GM23338 (cell line): Measurements from ENCODE around the gene CACNA1A. TPM values are rescaled to one million over a fixed set of nuclear protein-coding genes. Genes with fewer than 3 reads are reported as not detected.

Source experiments
- ATAC-seq: fragments of 200-7000 bp; cut with Tn5 transposase; 3 replicates; pipeline ENCODE4 v1.9.1; 2020
- DNase-seq: peaks from one replicate; pipeline ENCODE4 v3.0.0-alpha.2; 2015; ENCODE audit warnings: low spot score
- H2AFZ ChIP-seq: fragments of 200-600 bp; sonication (generic); 2 replicates; pipeline ENCODE4 v1.8.0; 2016; ENCODE audit warnings: antibody characterized with exemption, mild to moderate bottlenecking, moderate library complexity
- H3F3A ChIP-seq: fragments of 200-600 bp; sonication (generic); replicated peaks from 2 replicates; pipeline ENCODE4 v1.8.0; 2017; ENCODE audit warnings: antibody characterized with exemption, mixed run types, low read depth
- H3K27ac ChIP-seq: fragments of 200-600 bp; sonication (generic); 2 replicates; pipeline ENCODE4 v1.6.1; 2016; ENCODE audit warnings: low read depth
- H3K27me3 ChIP-seq: fragments of 200-600 bp; sonication (generic); 2 replicates; pipeline ENCODE4 v1.8.0; 2016; ENCODE audit warnings: mild to moderate bottlenecking, mixed run types, moderate library complexity; ENCODE audit not compliant: insufficient read depth
- H3K36me3 ChIP-seq: fragments of 200-600 bp; sonication (generic); 2 replicates; pipeline ENCODE4 v1.8.0; 2016; ENCODE audit warnings: mild to moderate bottlenecking; ENCODE audit not compliant: insufficient read depth
- H3K4me1 ChIP-seq: fragments of 200-600 bp; sonication (generic); 2 replicates; pipeline ENCODE4 v1.8.0; 2016; ENCODE audit warnings: mild to moderate bottlenecking, moderate library complexity; ENCODE audit not compliant: insufficient read depth
- H3K4me2 ChIP-seq: fragments of 200-600 bp; sonication (generic); 2 replicates; pipeline ENCODE4 v1.7.1; 2017; ENCODE audit warnings: mixed run types
- H3K4me3 ChIP-seq: fragments of 200-600 bp; sonication (generic); 2 replicates; pipeline ENCODE4 v1.6.1; 2016; ENCODE audit warnings: mixed run types
- H3K79me2 ChIP-seq: fragments of 200-600 bp; sonication (generic); replicated peaks from 2 replicates; pipeline ENCODE4 v1.8.0; 2017; ENCODE audit warnings: mild to moderate bottlenecking; ENCODE audit not compliant: insufficient read depth
- H3K9me2 ChIP-seq: fragments of 200-600 bp; sonication (generic); 2 replicates; pipeline ENCODE4 v1.8.0; 2017; ENCODE audit not compliant: insufficient read depth
- H4K20me1 ChIP-seq: fragments of 200-600 bp; sonication (generic); replicated peaks from 2 replicates; pipeline ENCODE4 v1.8.0; 2017; ENCODE audit warnings: mild to moderate bottlenecking; ENCODE audit not compliant: insufficient read depth
- H3K27ac Mint-ChIP-seq: 2 replicates; pipeline ENCODE4 v1.8.0; 2020; ENCODE audit warnings: inconsistent platforms, mild to moderate bottlenecking, moderate library complexity, mixed read lengths
- H3K27me3 Mint-ChIP-seq: 3 replicates; pipeline ENCODE4 v1.8.0; 2022; ENCODE audit warnings: low read depth, mild to moderate bottlenecking, moderate library complexity, mixed read lengths, inconsistent platforms; ENCODE audit not compliant: insufficient read depth, poor library complexity
- H3K36me3 Mint-ChIP-seq: 3 replicates; pipeline ENCODE4 v1.8.0; 2021; ENCODE audit warnings: low read depth, mild to moderate bottlenecking, inconsistent platforms, moderate library complexity, mixed read lengths
- H3K4me1 Mint-ChIP-seq: 3 replicates; pipeline ENCODE4 v1.8.0; 2020; ENCODE audit warnings: mild to moderate bottlenecking, inconsistent platforms, mixed read lengths
- H3K4me3 Mint-ChIP-seq: 3 replicates; pipeline ENCODE4 v1.8.0; 2021; ENCODE audit warnings: moderate library complexity, mild to moderate bottlenecking, inconsistent platforms, mixed read lengths
- H3K9me3 Mint-ChIP-seq: 3 replicates; pipeline ENCODE4 v1.8.0; 2020; ENCODE audit warnings: moderate library complexity, mild to moderate bottlenecking, inconsistent platforms, mixed read lengths
- CREB1 ChIP-seq: fragments of 250-450 bp; sonication (Bioruptor Pico); IDR thresholded peaks from 2 replicates; pipeline ENCODE4 v1.5.0; 2020; ENCODE audit warnings: low read depth, mild to moderate bottlenecking, moderate library complexity
- EZH2 ChIP-seq: fragments of 200-600 bp; sonication (generic); IDR thresholded peaks from one replicate; pipeline ENCODE4 v1.8.0; 2017; ENCODE audit warnings: antibody characterized with exemption, mild to moderate bottlenecking, low read depth; ENCODE audit not compliant: unreplicated experiment
- EZH2phosphoT487 ChIP-seq: fragments of 200-600 bp; sonication (generic); IDR thresholded peaks from one replicate; pipeline ENCODE4 v1.8.1; 2018; ENCODE audit warnings: antibody characterized with exemption; ENCODE audit not compliant: unreplicated experiment
- JUNB ChIP-seq: IDR thresholded peaks from one replicate; pipeline ENCODE4 v1.6.1; 2016; ENCODE audit warnings: antibody characterized with exemption; ENCODE audit not compliant: unreplicated experiment
- NANOG ChIP-seq: IDR thresholded peaks from 2 replicates; pipeline ENCODE4 v1.6.1; 2016; ENCODE audit warnings: antibody characterized with exemption, borderline replicate concordance
- POLR2AphosphoS5 ChIP-seq: IDR thresholded peaks from 2 replicates; pipeline ENCODE4 v1.6.1; 2016; ENCODE audit warnings: antibody characterized with exemption, low read depth
- STAT1 ChIP-seq: IDR thresholded peaks from one replicate; pipeline ENCODE4 v1.6.1; 2016; ENCODE audit warnings: antibody characterized with exemption; ENCODE audit not compliant: unreplicated experiment
- ZNF114 ChIP-seq: fragments of 250-450 bp; sonication (Bioruptor Pico); IDR thresholded peaks from 2 replicates; pipeline ENCODE4 v1.5.0; 2020; ENCODE audit warnings: mild to moderate bottlenecking, moderate library complexity
- ZNF331 ChIP-seq: fragments of 250-450 bp; sonication (Bioruptor Pico); IDR thresholded peaks from 2 replicates; pipeline ENCODE4 v1.5.0; 2020; ENCODE audit warnings: low read depth, mild to moderate bottlenecking, moderate library complexity
- polyA plus RNA-seq: library from polyadenylated mRNA; unstranded; fragments of >200 nt; fragmentation: Nextera tagmentation; extraction: Ambion mirVana; gene quantifications from 2 replicates; pipeline ENCODE4 v1.2.1, GENCODE V29; 2016
- total RNA-seq: library from RNA; depleted of rRNA; stranded (reverse); fragments of >200 nt; shearing (Covaris generic); gene quantifications from 2 replicates; pipeline ENCODE4 v1.2.3, GENCODE V29; 2014
- TF ChIP-seq, protein P1 (sequence below): fragments of 250-450 bp; sonication (Bioruptor Pico); IDR thresholded peaks from 2 replicates; pipeline ENCODE4 v1.5.0; 2020; ENCODE audit warnings: mild to moderate bottlenecking, moderate library complexity
- TF ChIP-seq, protein P2 (sequence below): IDR thresholded peaks from 2 replicates; pipeline ENCODE4 v1.6.1; 2016; ENCODE audit warnings: antibody characterized with exemption
- TF ChIP-seq, protein P3 (sequence below): IDR thresholded peaks from one replicate; pipeline ENCODE4 v1.6.1; 2018; ENCODE audit warnings: antibody characterized with exemption; ENCODE audit not compliant: unreplicated experiment
- TF ChIP-seq, protein P4 (sequence below), 2 experiments: fragments of 200-600 bp in 1 of 2; sonication (generic) in 1 of 2; conservative IDR thresholded peaks; 2 replicates each; pipeline versions ENCODE4 v1.5.1 to v1.6.1; 2016 to 2017; ENCODE audit warnings: antibody characterized with exemption in 2 of 2, low read depth in 2 of 2, mild to moderate bottlenecking in 2 of 2, moderate library complexity in 1 of 2

Gene CACNA1A
- total and polyA plus RNA-seq, 2 experiments from 2014 or later = 7.4 to 20.3 TPM

DNA sequence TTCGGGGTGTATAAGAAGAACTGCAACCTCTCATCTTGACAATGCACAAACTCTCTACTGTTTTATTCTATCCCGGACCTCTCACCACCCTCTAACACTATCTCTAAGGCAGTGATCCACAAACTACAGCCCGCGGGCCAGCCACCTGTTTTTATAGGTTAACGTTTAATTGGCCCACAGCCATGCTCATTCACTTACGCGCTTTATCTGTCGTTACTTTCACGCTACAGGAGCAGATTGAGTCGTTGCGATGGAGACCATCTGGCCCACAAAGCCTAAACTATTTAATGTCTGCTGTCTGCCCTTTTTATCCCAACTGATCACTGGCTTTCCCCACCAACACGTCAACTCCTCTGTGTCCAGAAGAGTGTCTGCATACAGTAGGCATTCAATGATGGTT is 158.9 kb downstream of the CACNA1A start:
- Histone ChIP-seq H3K79me2 (no peaks in the 10 kb centered on the region), H3K4me2 (no peak overlapping the region), H3K4me3 (no peak overlapping the region), H3F3A (no peaks in the 10 kb centered on the region), H3K36me3 (no peaks in the 10 kb centered on the region), H3K27me3 (no peaks in the 10 kb centered on the region), H2AFZ (no peak overlapping the region), H4K20me1 (no peaks in the 10 kb centered on the region), H3K4me1 (no peaks in the 10 kb centered on the region), H3K27ac (no peak overlapping the region), H3K9me2 (no peaks in the 10 kb centered on the region)
- Mint-ChIP-seq H3K4me3 (no peak overlapping the region), H3K27me3 (peaks cover 1% of the 10 kb centered on the region), H3K36me3 (peaks cover 15% of the 10 kb centered on the region), H3K27ac (no peak overlapping the region), H3K4me1 (no peaks in the 10 kb centered on the region), H3K9me3 (peaks cover 5% of the 10 kb centered on the region; the same call in 1 of the 3 replicates)
- TF ChIP-seq ZNF331 = no peak
- TF ChIP-seq EZH2phosphoT487 = no peak
- TF ChIP-seq EZH2 = no peak
- TF ChIP-seq, protein P1, sequence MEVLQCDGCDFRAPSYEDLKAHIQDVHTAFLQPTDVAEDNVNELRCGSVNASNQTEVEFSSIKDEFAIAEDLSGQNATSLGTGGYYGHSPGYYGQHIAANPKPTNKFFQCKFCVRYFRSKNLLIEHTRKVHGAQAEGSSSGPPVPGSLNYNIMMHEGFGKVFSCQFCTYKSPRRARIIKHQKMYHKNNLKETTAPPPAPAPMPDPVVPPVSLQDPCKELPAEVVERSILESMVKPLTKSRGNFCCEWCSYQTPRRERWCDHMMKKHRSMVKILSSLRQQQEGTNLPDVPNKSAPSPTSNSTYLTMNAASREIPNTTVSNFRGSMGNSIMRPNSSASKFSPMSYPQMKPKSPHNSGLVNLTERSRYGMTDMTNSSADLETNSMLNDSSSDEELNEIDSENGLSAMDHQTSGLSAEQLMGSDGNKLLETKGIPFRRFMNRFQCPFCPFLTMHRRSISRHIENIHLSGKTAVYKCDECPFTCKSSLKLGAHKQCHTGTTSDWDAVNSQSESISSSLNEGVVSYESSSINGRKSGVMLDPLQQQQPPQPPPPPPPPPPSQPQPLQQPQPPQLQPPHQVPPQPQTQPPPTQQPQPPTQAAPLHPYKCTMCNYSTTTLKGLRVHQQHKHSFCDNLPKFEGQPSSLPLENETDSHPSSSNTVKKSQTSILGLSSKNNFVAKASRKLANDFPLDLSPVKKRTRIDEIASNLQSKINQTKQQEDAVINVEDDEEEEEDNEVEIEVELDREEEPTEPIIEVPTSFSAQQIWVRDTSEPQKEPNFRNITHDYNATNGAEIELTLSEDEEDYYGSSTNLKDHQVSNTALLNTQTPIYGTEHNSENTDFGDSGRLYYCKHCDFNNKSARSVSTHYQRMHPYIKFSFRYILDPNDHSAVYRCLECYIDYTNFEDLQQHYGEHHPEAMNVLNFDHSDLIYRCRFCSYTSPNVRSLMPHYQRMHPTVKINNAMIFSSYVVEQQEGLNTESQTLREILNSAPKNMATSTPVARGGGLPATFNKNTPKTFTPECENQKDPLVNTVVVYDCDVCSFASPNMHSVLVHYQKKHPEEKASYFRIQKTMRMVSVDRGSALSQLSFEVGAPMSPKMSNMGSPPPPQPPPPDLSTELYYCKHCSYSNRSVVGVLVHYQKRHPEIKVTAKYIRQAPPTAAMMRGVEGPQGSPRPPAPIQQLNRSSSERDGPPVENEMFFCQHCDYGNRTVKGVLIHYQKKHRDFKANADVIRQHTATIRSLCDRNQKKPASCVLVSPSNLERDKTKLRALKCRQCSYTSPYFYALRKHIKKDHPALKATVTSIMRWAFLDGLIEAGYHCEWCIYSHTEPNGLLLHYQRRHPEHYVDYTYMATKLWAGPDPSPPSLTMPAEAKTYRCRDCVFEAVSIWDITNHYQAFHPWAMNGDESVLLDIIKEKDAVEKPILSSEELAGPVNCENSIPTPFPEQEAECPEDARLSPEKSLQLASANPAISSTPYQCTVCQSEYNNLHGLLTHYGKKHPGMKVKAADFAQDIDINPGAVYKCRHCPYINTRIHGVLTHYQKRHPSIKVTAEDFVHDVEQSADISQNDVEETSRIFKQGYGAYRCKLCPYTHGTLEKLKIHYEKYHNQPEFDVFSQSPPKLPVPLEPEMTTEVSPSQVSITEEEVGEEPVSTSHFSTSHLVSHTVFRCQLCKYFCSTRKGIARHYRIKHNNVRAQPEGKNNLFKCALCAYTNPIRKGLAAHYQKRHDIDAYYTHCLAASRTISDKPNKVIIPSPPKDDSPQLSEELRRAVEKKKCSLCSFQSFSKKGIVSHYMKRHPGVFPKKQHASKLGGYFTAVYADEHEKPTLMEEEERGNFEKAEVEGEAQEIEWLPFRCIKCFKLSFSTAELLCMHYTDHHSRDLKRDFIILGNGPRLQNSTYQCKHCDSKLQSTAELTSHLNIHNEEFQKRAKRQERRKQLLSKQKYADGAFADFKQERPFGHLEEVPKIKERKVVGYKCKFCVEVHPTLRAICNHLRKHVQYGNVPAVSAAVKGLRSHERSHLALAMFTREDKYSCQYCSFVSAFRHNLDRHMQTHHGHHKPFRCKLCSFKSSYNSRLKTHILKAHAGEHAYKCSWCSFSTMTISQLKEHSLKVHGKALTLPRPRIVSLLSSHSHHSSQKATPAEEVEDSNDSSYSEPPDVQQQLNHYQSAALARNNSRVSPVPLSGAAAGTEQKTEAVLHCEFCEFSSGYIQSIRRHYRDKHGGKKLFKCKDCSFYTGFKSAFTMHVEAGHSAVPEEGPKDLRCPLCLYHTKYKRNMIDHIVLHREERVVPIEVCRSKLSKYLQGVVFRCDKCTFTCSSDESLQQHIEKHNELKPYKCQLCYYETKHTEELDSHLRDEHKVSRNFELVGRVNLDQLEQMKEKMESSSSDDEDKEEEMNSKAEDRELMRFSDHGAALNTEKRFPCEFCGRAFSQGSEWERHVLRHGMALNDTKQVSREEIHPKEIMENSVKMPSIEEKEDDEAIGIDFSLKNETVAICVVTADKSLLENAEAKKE (CRISPR knock-in tag) = no peak
- TF ChIP-seq STAT1 = no peak
- no peak for TF ChIP-seq CREB1 (CRISPR knock-in tag)
- TF ChIP-seq, protein P2, sequence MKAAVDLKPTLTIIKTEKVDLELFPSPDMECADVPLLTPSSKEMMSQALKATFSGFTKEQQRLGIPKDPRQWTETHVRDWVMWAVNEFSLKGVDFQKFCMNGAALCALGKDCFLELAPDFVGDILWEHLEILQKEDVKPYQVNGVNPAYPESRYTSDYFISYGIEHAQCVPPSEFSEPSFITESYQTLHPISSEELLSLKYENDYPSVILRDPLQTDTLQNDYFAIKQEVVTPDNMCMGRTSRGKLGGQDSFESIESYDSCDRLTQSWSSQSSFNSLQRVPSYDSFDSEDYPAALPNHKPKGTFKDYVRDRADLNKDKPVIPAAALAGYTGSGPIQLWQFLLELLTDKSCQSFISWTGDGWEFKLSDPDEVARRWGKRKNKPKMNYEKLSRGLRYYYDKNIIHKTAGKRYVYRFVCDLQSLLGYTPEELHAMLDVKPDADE = no peak
- TF ChIP-seq, protein P3, sequence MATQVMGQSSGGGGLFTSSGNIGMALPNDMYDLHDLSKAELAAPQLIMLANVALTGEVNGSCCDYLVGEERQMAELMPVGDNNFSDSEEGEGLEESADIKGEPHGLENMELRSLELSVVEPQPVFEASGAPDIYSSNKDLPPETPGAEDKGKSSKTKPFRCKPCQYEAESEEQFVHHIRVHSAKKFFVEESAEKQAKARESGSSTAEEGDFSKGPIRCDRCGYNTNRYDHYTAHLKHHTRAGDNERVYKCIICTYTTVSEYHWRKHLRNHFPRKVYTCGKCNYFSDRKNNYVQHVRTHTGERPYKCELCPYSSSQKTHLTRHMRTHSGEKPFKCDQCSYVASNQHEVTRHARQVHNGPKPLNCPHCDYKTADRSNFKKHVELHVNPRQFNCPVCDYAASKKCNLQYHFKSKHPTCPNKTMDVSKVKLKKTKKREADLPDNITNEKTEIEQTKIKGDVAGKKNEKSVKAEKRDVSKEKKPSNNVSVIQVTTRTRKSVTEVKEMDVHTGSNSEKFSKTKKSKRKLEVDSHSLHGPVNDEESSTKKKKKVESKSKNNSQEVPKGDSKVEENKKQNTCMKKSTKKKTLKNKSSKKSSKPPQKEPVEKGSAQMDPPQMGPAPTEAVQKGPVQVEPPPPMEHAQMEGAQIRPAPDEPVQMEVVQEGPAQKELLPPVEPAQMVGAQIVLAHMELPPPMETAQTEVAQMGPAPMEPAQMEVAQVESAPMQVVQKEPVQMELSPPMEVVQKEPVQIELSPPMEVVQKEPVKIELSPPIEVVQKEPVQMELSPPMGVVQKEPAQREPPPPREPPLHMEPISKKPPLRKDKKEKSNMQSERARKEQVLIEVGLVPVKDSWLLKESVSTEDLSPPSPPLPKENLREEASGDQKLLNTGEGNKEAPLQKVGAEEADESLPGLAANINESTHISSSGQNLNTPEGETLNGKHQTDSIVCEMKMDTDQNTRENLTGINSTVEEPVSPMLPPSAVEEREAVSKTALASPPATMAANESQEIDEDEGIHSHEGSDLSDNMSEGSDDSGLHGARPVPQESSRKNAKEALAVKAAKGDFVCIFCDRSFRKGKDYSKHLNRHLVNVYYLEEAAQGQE = no peak
- TF ChIP-seq, protein P4, sequence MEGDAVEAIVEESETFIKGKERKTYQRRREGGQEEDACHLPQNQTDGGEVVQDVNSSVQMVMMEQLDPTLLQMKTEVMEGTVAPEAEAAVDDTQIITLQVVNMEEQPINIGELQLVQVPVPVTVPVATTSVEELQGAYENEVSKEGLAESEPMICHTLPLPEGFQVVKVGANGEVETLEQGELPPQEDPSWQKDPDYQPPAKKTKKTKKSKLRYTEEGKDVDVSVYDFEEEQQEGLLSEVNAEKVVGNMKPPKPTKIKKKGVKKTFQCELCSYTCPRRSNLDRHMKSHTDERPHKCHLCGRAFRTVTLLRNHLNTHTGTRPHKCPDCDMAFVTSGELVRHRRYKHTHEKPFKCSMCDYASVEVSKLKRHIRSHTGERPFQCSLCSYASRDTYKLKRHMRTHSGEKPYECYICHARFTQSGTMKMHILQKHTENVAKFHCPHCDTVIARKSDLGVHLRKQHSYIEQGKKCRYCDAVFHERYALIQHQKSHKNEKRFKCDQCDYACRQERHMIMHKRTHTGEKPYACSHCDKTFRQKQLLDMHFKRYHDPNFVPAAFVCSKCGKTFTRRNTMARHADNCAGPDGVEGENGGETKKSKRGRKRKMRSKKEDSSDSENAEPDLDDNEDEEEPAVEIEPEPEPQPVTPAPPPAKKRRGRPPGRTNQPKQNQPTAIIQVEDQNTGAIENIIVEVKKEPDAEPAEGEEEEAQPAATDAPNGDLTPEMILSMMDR (conservative IDR thresholded peaks at IDR 0.05; ENCODE audit: low read depth in 2 of 2) = no peak
- TF ChIP-seq JUNB = no peak
- no peak for TF ChIP-seq POLR2AphosphoS5
- TF ChIP-seq NANOG = no peak
- no peak for TF ChIP-seq ZNF114
- ATAC-seq = no peak
- no peak for DNase-seq
